H9 (cell line): ENCODE data around the gene AKAIN1. TPM values are rescaled to one million over a fixed set of nuclear protein-coding genes. Genes with fewer than 3 reads are reported as not detected.

ENCODE experiments used
- DNase-seq: peaks from one replicate; pipeline ENCODE4 v3.0.0-alpha.2; 2017
- H2AFZ ChIP-seq: one replicate; pipeline ENCODE4 v1.6.1; 2013; ENCODE audit warnings: mild to moderate bottlenecking, low read length, control low read depth, moderate library complexity
- H2AK5ac ChIP-seq: 2 replicates; pipeline ENCODE4 v1.6.1; 2013; ENCODE audit warnings: low read length, control low read depth, mixed read lengths; ENCODE audit not compliant: insufficient read length
- H2BK120ac ChIP-seq: one replicate; pipeline ENCODE4 v1.6.1; 2013; ENCODE audit warnings: low read depth, mild to moderate bottlenecking, low read length, control low read depth, inconsistent platforms; ENCODE audit not compliant: poor library complexity, severe bottlenecking
- H2BK12ac ChIP-seq: 2 replicates; pipeline ENCODE4 v1.6.1; 2013; ENCODE audit warnings: low read length, control low read depth, mixed read lengths, low read depth; ENCODE audit not compliant: insufficient read length
- H2BK15ac ChIP-seq: 2 replicates; pipeline ENCODE4 v1.6.1; 2013; ENCODE audit warnings: low read depth, low read length, control low read depth
- H2BK20ac ChIP-seq: one replicate; pipeline ENCODE4 v1.6.1; 2013; ENCODE audit warnings: low read depth, mild to moderate bottlenecking, low read length, control low read depth, inconsistent platforms; ENCODE audit not compliant: poor library complexity, severe bottlenecking
- H2BK5ac ChIP-seq: 2 replicates; pipeline ENCODE4 v1.6.1; 2013; ENCODE audit warnings: low read length, control low read depth, mixed read lengths; ENCODE audit not compliant: insufficient read length
- H3K14ac ChIP-seq: 2 replicates; pipeline ENCODE4 v1.6.1; 2013; ENCODE audit warnings: low read length, control low read depth; ENCODE audit not compliant: insufficient read depth
- H3K18ac ChIP-seq: 2 replicates; pipeline ENCODE4 v1.6.1; 2013; ENCODE audit warnings: low read depth, mild to moderate bottlenecking, mixed read lengths, low read length, control low read depth; ENCODE audit not compliant: insufficient read length
- H3K23ac ChIP-seq: 2 replicates; pipeline ENCODE4 v1.6.1; 2013; ENCODE audit warnings: low read length, control low read depth, mixed read lengths, low read depth; ENCODE audit not compliant: insufficient read length
- H3K23me2 ChIP-seq: 2 replicates; pipeline ENCODE4 v1.6.1; 2013; ENCODE audit warnings: low read depth, mild to moderate bottlenecking, mixed read lengths, low read length, control low read depth; ENCODE audit not compliant: insufficient read length, poor library complexity, severe bottlenecking
- H3K27ac ChIP-seq: 2 replicates; pipeline ENCODE4 v1.5.1; 2013; ENCODE audit warnings: low read length, control low read depth, mixed read lengths, low read depth; ENCODE audit not compliant: insufficient read length
- H3K27me3 ChIP-seq: 2 replicates; pipeline ENCODE4 v1.6.1; 2013; ENCODE audit warnings: low read length, control low read depth, inconsistent platforms; ENCODE audit not compliant: insufficient read depth
- H3K4ac ChIP-seq: 2 replicates; pipeline ENCODE4 v1.6.1; 2013; ENCODE audit warnings: low read depth, mild to moderate bottlenecking, control low read depth, inconsistent platforms, low read length, moderate library complexity
- H3K4me1 ChIP-seq: 2 replicates; pipeline ENCODE4 v1.6.1; 2013; ENCODE audit warnings: low read length, control low read depth, inconsistent platforms; ENCODE audit not compliant: insufficient read depth
- H3K4me2 ChIP-seq: 2 replicates; pipeline ENCODE4 v1.6.1; 2013; ENCODE audit warnings: low read length, control low read depth, mixed read lengths; ENCODE audit not compliant: insufficient read length, insufficient read depth
- H3K56ac ChIP-seq: 2 replicates; pipeline ENCODE4 v1.6.1; 2013; ENCODE audit warnings: low read depth, mild to moderate bottlenecking, mixed read lengths, low read length, control low read depth; ENCODE audit not compliant: insufficient read length
- H3K79me1 ChIP-seq: 2 replicates; pipeline ENCODE4 v1.6.1; 2013; ENCODE audit warnings: low read depth, mild to moderate bottlenecking, moderate library complexity, low read length, control low read depth, inconsistent platforms; ENCODE audit not compliant: insufficient read depth, poor library complexity, severe bottlenecking
- H3K79me2 ChIP-seq: 2 replicates; pipeline ENCODE4 v1.6.1; 2013; ENCODE audit warnings: low read length, control low read depth, inconsistent platforms; ENCODE audit not compliant: insufficient read depth
- H3K9ac ChIP-seq: 2 replicates; pipeline ENCODE4 v1.6.1; 2013; ENCODE audit warnings: low read length, control low read depth, mixed read lengths; ENCODE audit not compliant: insufficient read length; ENCODE audit errors: extremely low read depth
- H3K9me3 ChIP-seq: one replicate; pipeline ENCODE4 v1.6.1; 2013; ENCODE audit warnings: low read depth, low read length, inconsistent platforms; ENCODE audit not compliant: control insufficient read depth
- H3T11ph ChIP-seq: one replicate; pipeline ENCODE4 v1.6.1; 2013; ENCODE audit warnings: mild to moderate bottlenecking, low read length, control low read depth, inconsistent platforms
- H4K20me1 ChIP-seq: one replicate; pipeline ENCODE4 v1.6.1; 2013; ENCODE audit not compliant: control insufficient read depth, insufficient read length, insufficient read depth
- H4K5ac ChIP-seq: 2 replicates; pipeline ENCODE4 v1.6.1; 2013; ENCODE audit warnings: low read depth, mild to moderate bottlenecking, mixed read lengths, low read length, control low read depth; ENCODE audit not compliant: insufficient read length
- H4K8ac ChIP-seq: replicated peaks from 2 replicates; pipeline ENCODE4 v1.6.1; 2013; ENCODE audit warnings: low read length, control low read depth, mixed read lengths, low read depth; ENCODE audit not compliant: insufficient read length
- H4K91ac ChIP-seq: 2 replicates; pipeline ENCODE4 v1.6.1; 2013; ENCODE audit warnings: low read depth, mild to moderate bottlenecking, moderate library complexity, mixed read lengths, low read length, control low read depth; ENCODE audit not compliant: insufficient read length
- H3K27ac Mint-ChIP-seq, 3 experiments: 2 replicates in 2 of 3; 3 replicates in 1 of 3; pipeline ENCODE4 v1.8.0; 2020 to 2021; ENCODE audit warnings: mixed read lengths in 3 of 3, mild to moderate bottlenecking in 1 of 3, moderate library complexity in 1 of 3
- H3K27me3 Mint-ChIP-seq: 2 replicates; pipeline ENCODE4 v1.8.0; 2021; ENCODE audit warnings: low read depth, mild to moderate bottlenecking, moderate library complexity, mixed read lengths
- H3K36me3 Mint-ChIP-seq, 3 experiments: 2 replicates in 2 of 3; 3 replicates in 1 of 3; pipeline ENCODE4 v1.8.0; 2020 to 2021; ENCODE audit warnings: low read depth in 3 of 3, mixed read lengths in 3 of 3; ENCODE audit not compliant: insufficient read depth in 1 of 3
- H3K4me1 Mint-ChIP-seq, 2 experiments: 2 replicates each; pipeline ENCODE4 v1.8.0; 2020; ENCODE audit warnings: mixed read lengths in 2 of 2
- H3K4me3 Mint-ChIP-seq, 2 experiments: 2 replicates in 1 of 2; 3 replicates in 1 of 2; pipeline ENCODE4 v1.8.0; 2020 to 2021; ENCODE audit warnings: mild to moderate bottlenecking in 2 of 2, mixed read lengths in 2 of 2, moderate library complexity in 1 of 2
- H3K9me3 Mint-ChIP-seq, 2 experiments: 2 replicates in 1 of 2; 3 replicates in 1 of 2; pipeline ENCODE4 v1.8.0; 2020; ENCODE audit warnings: mild to moderate bottlenecking in 2 of 2, mixed read lengths in 2 of 2, moderate library complexity in 1 of 2
- CTCF ChIP-seq: fragments of 200-600 bp; sonication (generic); conservative IDR thresholded peaks from 3 replicates; pipeline ENCODE4 v1.8.0; 2021; ENCODE audit warnings: antibody characterized with exemption, mild to moderate bottlenecking
- WGBS: extraction: QIAGEN DNeasy Blood & Tissue Kit; methylation state at CpG from one replicate; pipeline ENCODE4 v1.1.7; 2013; ENCODE audit warnings: missing lambda C conversion rate, low lambda C conversion rate, mixed read lengths; ENCODE audit not compliant: insufficient read length; ENCODE audit errors: extremely low coverage; 5-methylcytosine and 5-hydroxymethylcytosine counted together
- total RNA-seq: library from RNA; stranded (reverse); gene quantifications from 2 replicates; pipeline ENCODE4 v1.2.1, GENCODE V29; 2021

The AKAIN1 gene
- total RNA-seq, 1 experiment from 2014 or later = not detected

DNA sequence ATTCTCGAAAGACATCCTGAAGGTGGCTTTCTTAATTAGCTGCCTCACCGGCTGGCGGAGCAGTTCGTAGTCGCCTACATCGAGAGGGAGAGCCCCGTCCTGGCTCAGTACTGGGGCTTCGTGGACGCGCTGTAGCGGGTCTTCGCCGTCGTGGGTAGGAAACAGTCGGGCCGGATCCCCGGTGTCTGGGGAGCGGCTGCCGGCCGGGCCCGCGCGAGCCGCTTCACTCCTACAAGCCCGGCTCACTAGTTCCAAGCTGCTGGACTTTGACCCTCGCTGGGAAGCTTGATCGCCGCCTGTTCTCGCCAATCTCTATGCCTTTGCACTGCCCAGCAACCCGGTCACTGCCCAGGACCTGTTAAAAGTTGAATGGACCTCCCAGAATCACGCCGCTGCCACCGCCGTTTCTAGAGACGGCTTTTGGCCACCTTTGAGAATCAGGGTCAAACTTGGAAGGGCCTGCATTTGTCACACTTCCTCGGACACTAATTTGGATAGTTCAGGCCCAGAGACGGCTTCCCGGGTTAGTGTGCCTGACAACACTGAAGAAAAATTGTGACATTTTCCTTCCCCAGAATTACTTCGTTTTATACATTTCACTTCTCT lies 41.4 kb upstream of the AKAIN1 start:
- Histone ChIP-seq H3K18ac (peak overlapping the region; percentile 56), H4K91ac (no peak overlapping the region), H3T11ph (no peak overlapping the region), H3K23ac (no peak overlapping the region), H3K4ac (no peak overlapping the region), H2AFZ (no peak overlapping the region), H3K23me2 (peaks cover 15% of the 10 kb centered on the region), H3K9ac (peak overlapping the region; percentile 68), H3K4me2 (peak overlapping the region; percentile 89), H3K4me1 (no peaks in the 10 kb centered on the region), H2BK120ac (no peak overlapping the region), H3K27ac (no peak overlapping the region), H4K8ac (no peak overlapping the region), H3K79me2 (no peaks in the 10 kb centered on the region), H3K9me3 (no peaks in the 10 kb centered on the region), H2AK5ac (no peak overlapping the region), H3K27me3 (no peaks in the 10 kb centered on the region), H4K5ac (no peak overlapping the region), H2BK5ac (no peak overlapping the region), H4K20me1 (no peaks in the 10 kb centered on the region), H2BK12ac (no peak overlapping the region), H2BK20ac (no peak overlapping the region), H3K14ac (peak overlapping the region; percentile 60), H2BK15ac (no peak overlapping the region; the same call in 1 of the 2 replicates), H3K56ac (no peak overlapping the region), H3K79me1 (no peaks in the 10 kb centered on the region)
- H3K36me3 Mint-ChIP-seq = peaks cover 0 to 24% (median 4%) of the 10 kb centered on the region in 3 experiments; a peak in 5 of 7 replicates
- peak overlapping the region; percentile 84 to 99 (median 93); a peak in 6 of 7 replicates for H3K27ac Mint-ChIP-seq
- H3K9me3 Mint-ChIP-seq = 0 out of 5 replicates have a peak, but pooled peaks cover 0 to 2% of the 10 kb centered on the region in 2 experiments
- peaks cover 23 to 24% of the 10 kb centered on the region in 2 experiments for H3K4me1 Mint-ChIP-seq
- DNase-seq = peak; percentile 34
- no peak for TF ChIP-seq CTCF
- peaks cover 17% of the 10 kb centered on the region for H3K27me3 Mint-ChIP-seq
- no CpG with 5 or more reads among the region's 39 CpGs for WGBS
- H3K4me3 Mint-ChIP-seq = peak overlapping the region; percentile 92 to 97
